OCI-LY7 (cell line): ENCODE data around the gene HIF1AN.

Source experiments
- EZH2phosphoT487 ChIP-seq: fragments of 200-600 bp; sonication (generic); IDR thresholded peaks from 2 replicates; pipeline ENCODE4 v1.6.1; 2018; ENCODE audit warnings: low read depth, borderline replicate concordance, mild to moderate bottlenecking, mixed run types, antibody characterized with exemption, low read length, moderate library complexity, mixed read lengths
- TF ChIP-seq, protein P1 (sequence below): fragments of 200-600 bp; sonication (generic); conservative IDR thresholded peaks from 2 replicates; pipeline ENCODE4 v1.5.1; 2014; ENCODE audit warnings: mild to moderate bottlenecking, antibody characterized with exemption, low read length, moderate library complexity, mixed read lengths

GRCh38 chr10:100586959-100587358 lies 51.2 kb downstream of the HIF1AN start:
- TF ChIP-seq, protein P1, sequence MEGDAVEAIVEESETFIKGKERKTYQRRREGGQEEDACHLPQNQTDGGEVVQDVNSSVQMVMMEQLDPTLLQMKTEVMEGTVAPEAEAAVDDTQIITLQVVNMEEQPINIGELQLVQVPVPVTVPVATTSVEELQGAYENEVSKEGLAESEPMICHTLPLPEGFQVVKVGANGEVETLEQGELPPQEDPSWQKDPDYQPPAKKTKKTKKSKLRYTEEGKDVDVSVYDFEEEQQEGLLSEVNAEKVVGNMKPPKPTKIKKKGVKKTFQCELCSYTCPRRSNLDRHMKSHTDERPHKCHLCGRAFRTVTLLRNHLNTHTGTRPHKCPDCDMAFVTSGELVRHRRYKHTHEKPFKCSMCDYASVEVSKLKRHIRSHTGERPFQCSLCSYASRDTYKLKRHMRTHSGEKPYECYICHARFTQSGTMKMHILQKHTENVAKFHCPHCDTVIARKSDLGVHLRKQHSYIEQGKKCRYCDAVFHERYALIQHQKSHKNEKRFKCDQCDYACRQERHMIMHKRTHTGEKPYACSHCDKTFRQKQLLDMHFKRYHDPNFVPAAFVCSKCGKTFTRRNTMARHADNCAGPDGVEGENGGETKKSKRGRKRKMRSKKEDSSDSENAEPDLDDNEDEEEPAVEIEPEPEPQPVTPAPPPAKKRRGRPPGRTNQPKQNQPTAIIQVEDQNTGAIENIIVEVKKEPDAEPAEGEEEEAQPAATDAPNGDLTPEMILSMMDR, result no peak
- no peak for TF ChIP-seq EZH2phosphoT487
